G401 (cell line): ENCODE results near the gene TTLL8. TPM values are rescaled to one million over a fixed set of nuclear protein-coding genes. Genes with fewer than 3 reads are reported as not detected.
A peak's percentile ranks its signal among the peaks of the same experiment; 100 is the strongest.

ENCODE experiments used
- DNase-seq: peaks from one replicate; pipeline ENCODE4 v3.0.0-alpha.2; 2015; ENCODE audit warnings: low spot score
- in situ Hi-C: cut with HindIII; loops from 2 replicates; pipeline ENCODE4 v1.10.0; 2016; ENCODE audit warnings: low sequenced_read_pairs, mixed read lengths
- total RNA-seq: library from RNA; depleted of rRNA; stranded (reverse); fragments of >200 nt; shearing (Covaris generic); gene quantifications from 2 replicates; pipeline ENCODE4 v1.2.3, GENCODE V29; 2014; rRNA removed

Gene TTLL8
- total RNA-seq, 1 experiment from 2014 or later: not detected

GRCh38 chr22:49975543-49976389 is 82.3 kb downstream of the TTLL8 start:
- in situ Hi-C loops: no loop called here
- DNase-seq: no peak

GRCh38 chr22:49973018-49973961 is 84.8 kb downstream of the TTLL8 start:
- no peak for DNase-seq
- in situ Hi-C loops: no loop called here

GRCh38 chr22:49972163-49973017 is 85.7 kb downstream of the TTLL8 start:
- in situ Hi-C loops: no loop called here
- DNase-seq: no peak

- in situ Hi-C loops: no loop called here
- no peak for DNase-seq
These were observed 86.6 kb downstream of the TTLL8 start for GRCh38 chr22:49971232-49972162.

DNA sequence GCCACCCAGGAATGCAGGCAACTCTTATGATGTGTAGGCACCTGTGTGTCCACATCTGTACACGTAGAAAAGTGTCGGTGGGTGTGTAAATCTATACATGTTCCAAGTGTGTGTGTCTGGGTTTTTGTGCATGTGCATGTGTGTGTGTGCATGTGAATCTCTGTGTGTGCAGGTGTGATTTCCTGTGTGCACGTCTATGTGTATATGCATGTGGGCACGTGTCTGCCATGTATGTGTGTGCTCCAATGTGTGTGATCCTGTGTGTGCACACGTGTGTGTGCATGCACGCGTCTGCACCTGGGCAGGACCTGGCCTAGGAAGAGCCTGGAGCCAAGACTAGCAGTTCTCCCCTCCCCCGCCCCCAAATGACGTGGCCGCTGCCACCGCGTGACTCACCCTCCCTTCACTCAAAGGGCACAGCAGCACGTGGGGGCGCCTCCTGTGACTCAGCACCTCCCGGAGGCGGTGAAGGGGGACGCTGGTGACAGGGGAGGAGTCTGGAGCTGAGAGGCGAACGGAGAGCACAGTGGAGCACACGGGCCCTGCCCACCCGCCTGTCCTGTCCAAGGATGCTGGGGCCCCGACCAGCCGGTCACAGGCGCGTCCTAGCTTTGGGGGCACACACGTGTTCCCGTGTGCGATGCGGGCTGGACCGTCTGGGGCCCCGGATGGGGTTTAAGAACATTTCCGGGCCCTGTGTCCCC is 87.4 kb downstream of the TTLL8 start:
- in situ Hi-C loops: no loop called here

DNA sequence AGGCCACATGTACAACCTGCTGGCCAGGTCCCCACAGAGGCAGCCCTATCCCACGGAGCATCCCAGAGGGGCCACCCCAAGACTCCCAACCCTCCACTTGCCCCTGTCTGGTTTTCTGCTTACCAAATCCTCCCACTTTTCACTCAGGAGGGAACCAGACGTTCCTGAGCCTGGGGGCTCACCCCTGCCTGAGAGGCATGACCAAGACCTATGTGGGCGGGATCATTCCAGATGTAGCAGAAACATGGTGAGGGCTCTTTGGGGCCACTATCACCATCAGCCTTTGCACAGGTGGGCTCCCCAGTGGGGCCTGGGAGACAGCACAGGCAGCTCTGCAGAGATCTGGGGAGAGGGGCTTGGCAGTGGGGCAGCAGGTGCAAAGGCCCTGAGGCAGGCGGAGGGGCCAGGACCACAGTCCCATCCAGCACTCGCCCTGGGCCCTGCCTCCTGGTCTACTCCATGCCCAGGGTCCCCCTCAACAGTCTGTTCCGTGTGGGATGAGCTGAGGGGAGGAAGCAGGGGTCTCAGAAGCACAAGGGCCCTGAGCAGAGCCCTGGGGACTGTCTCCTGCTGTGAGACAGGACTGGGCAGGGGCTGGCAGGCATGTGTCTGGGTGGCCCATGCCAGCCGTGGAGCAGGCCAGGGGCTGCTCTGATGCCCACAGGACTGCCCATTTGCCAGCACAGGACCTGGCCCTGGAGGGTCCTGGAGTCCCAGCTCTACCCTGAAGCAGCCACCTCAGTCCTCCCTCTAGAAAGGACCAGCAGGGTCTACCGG is 88.2 kb downstream of the TTLL8 start:
- DNase-seq: no peak
- in situ Hi-C loops: no loop called here

More for the DNA sequence above, 87.4 kb downstream of the TTLL8 start:
- DNase-seq: peak; percentile 83

DNA sequence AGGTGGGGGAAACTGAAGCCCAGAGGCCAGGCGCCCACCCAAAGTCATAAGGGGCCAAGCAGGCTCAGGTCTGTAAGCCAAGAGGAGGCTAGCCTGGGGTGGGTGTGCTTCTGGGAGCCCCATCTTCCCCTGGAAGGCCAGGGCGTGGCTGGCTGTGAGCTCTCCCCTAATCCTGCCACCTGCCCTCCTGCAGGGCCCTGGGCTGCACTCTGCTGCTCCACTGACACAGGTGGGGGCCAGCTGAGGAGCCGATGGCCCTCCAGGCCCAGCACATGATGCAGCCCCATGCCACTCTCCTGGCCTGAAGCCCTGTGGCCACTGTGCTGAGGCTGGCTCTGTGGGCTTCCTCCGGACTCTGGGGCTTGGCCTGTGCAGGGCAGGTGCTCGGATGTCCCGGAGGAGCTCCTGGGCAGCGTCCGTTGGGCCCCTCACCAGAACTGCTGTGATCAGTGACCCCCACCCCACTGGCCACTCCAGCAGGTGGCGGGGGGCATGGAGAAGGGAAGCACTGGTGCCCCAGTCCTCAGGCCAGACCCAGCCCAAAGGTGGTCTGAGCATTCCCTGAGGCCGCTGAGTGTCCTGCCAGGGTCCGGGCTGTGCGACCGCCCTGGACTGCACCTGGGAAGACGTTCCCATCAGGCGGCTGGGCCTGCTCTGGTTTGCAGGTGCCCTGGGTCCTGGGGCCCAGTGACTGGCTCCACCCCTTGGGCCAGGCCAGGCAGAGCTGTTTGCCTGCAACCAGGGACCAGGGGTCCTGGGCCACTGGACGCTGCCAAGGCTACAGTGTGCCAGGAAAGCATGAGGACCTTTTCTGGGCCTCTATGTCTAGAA is 89.1 kb downstream of the TTLL8 start:
- no peak for DNase-seq
- in situ Hi-C loops: no loop called here

Other genes starting within 250 kb of the TTLL8 start
- gene BRD1, start 230.4 kb downstream of the TTLL8 start, total RNA-seq: 19.3 and 27.5 TPM in 2 replicates
- 10.0 and 12.8 TPM in 2 replicates for gene ZBED4, start 204.5 kb downstream of the TTLL8 start, total RNA-seq
- gene ALG12, start 139.9 kb downstream of the TTLL8 start, total RNA-seq: 23.8 and 24.1 TPM in 2 replicates
- gene CRELD2, start 139.7 kb downstream of the TTLL8 start, total RNA-seq: 85.5 and 121 TPM in 2 replicates
- 106 and 157 TPM in 2 replicates for gene PIM3, start 97.5 kb downstream of the TTLL8 start, total RNA-seq
- gene IL17REL, start 45.5 kb downstream of the TTLL8 start, total RNA-seq: not detected in 2 replicates
- gene MLC1, start 27.1 kb upstream of the TTLL8 start, total RNA-seq: not detected in 2 replicates
- gene MOV10L1, start 31.7 kb upstream of the TTLL8 start, total RNA-seq: not detected in 2 replicates
- gene PANX2, start 112.4 kb upstream of the TTLL8 start, total RNA-seq: 0.62 and 1.4 TPM in 2 replicates
- 73.9 and 83.5 TPM in 2 replicates for gene TRABD, start 127.6 kb upstream of the TTLL8 start, total RNA-seq
- gene SELENOO, start 142.7 kb upstream of the TTLL8 start, total RNA-seq: 25.5 and 40.7 TPM in 2 replicates
- gene TUBGCP6, start 186.7 kb upstream of the TTLL8 start, total RNA-seq: 15.1 and 17.0 TPM in 2 replicates
- gene HDAC10, start 193.0 kb upstream of the TTLL8 start, total RNA-seq: 6.1 and 28.5 TPM in 2 replicates
- 155 and 158 TPM in 2 replicates for gene MAPK12, start 203.4 kb upstream of the TTLL8 start, total RNA-seq
- gene MAPK11, start 212.1 kb upstream of the TTLL8 start, total RNA-seq: 21.3 and 21.5 TPM in 2 replicates
- gene PLXNB2, start 249.3 kb upstream of the TTLL8 start, total RNA-seq: 93.4 and 100 TPM in 2 replicates